HG03045 (cell line): ENCODE results near the gene RHBDL1.

Experiments
- ATAC-seq: cut with Tn5 transposase; IDR thresholded peaks from one replicate; pipeline ENCODE4 v1.9.1; 2021; ENCODE audit warnings: mild to moderate bottlenecking, moderate library complexity; ENCODE audit not compliant: unreplicated experiment

Gene RHBDL1

GRCh38 chr16:674968-675883 lies at the start of gene RHBDL1:
TSS of gene RHBDL1 (plus strand) at chr16:675671. CDS start at chr16:675791, 120 bp downstream.
- no peak for ATAC-seq

- no peak for ATAC-seq
These were observed 49.3 kb upstream of the RHBDL1 start for GRCh38 chr16:625977-626765.

- ATAC-seq: no peak
These were observed 48.6 kb upstream of the RHBDL1 start for GRCh38 chr16:626787-627453.

GRCh38 chr16:627454-628239 lies 47.8 kb upstream of the RHBDL1 start:
- ATAC-seq: no peak

GRCh38 chr16:628321-629061 lies 47.0 kb upstream of the RHBDL1 start:
- no peak for ATAC-seq

- ATAC-seq: no peak
These were observed 46.2 kb upstream of the RHBDL1 start for GRCh38 chr16:629185-629832.

- ATAC-seq: no peak
These were observed 45.6 kb upstream of the RHBDL1 start for GRCh38 chr16:629833-630248.

- no peak for ATAC-seq
These were observed 45.1 kb upstream of the RHBDL1 start for GRCh38 chr16:630249-630814.

- ATAC-seq: no peak
These were observed 44.6 kb upstream of the RHBDL1 start, which contains the start of gene WFIKKN1 for GRCh38 chr16:630815-631405. TSS of gene WFIKKN1 (plus strand) at chr16:630985. CDS start at chr16:631254, 269 bp downstream.

GRCh38 chr16:631808-632358 lies 43.6 kb upstream of the RHBDL1 start:
- no peak for ATAC-seq

- ATAC-seq: no peak
These were observed 42.8 kb upstream of the RHBDL1 start for GRCh38 chr16:632486-633335.

- no peak for ATAC-seq
These were observed 42.0 kb upstream of the RHBDL1 start for GRCh38 chr16:633336-634050.

GRCh38 chr16:634051-634670 lies 41.3 kb upstream of the RHBDL1 start:
- no peak for ATAC-seq

GRCh38 chr16:634996-635395 lies 40.5 kb upstream of the RHBDL1 start:
- no peak for ATAC-seq

GRCh38 chr16:635573-636205 lies 39.8 kb upstream of the RHBDL1 start:
- no peak for ATAC-seq
